ENCODE measurements around the gene GPR37. TPM values are rescaled to one million over a fixed set of nuclear protein-coding genes. Genes with fewer than 3 reads are reported as not detected.
A peak's percentile ranks its signal among the peaks of the same experiment; 100 is the strongest.

Gene GPR37
- total and polyA plus RNA-seq, 10 donors = 0.05 to 6.2 (median 1.7) TPM; not detected in 1

- Histone ChIP-seq H3K36me3 (no peaks in the 10 kb centered on the region), H3K27me3 (replicated peaks in 1 of 7) (peaks cover 0 to 74% (median 27%) of the 10 kb centered on the region in 7 donors), H3K9me3 (no peaks in the 10 kb centered on the region), H3K27ac (no peak overlapping the region), H3K4me3 (peak overlapping the region in 3 of 8 donors; percentile 47 to 71 (median 56)), H3K4me1 (peaks cover 0 to 26% (median 19%) of the 10 kb centered on the region in 6 donors)
- TF ChIP-seq CTCF (IDR thresholded peaks at IDR 0.05 in 8 of 11, conservative IDR thresholded peaks at IDR 0.05 in 3 of 11) (no peak), POLR2AphosphoS5 (IDR thresholded peaks at IDR 0.05) (no peak), POLR2A (IDR thresholded peaks at IDR 0.05) (no peak)
- WGBS, 5 donors = 69 to 80% (median 77%) methylated on average over 4 of the region's 4 CpGs
- DNase-seq = no peak
- intact Hi-C loops (cut with DNase I; ENCODE audit: low total_unique reads) = no loop called here
Measured at GRCh38 chr7:124762611-124763143, 2.9 kb downstream of the GPR37 start.

- H3K9me3 ChIP-seq = no peaks in the 10 kb centered on the region
- no peak overlapping the region for H3K4me3 ChIP-seq
- no peaks in the 10 kb centered on the region for H3K36me3 ChIP-seq
- peaks cover 0 to 63% (median 27%) of the 10 kb centered on the region in 7 donors for H3K27me3 ChIP-seq (replicated peaks in 1 of 7)
- DNase-seq = no peak
- WGBS, 5 donors = 59 to 76% (median 66%) methylated on average over 2 of the region's 2 CpGs
- intact Hi-C loops (cut with DNase I; ENCODE audit: low total_unique reads) = no loop called here
- TF ChIP-seq POLR2A (IDR thresholded peaks at IDR 0.05) = no peak
- TF ChIP-seq POLR2AphosphoS5 (IDR thresholded peaks at IDR 0.05) = no peak
- TF ChIP-seq CTCF (IDR thresholded peaks at IDR 0.05 in 8 of 11, conservative IDR thresholded peaks at IDR 0.05 in 3 of 11) = no peak
- no peak overlapping the region for H3K27ac ChIP-seq
- H3K4me1 ChIP-seq = peaks cover 0 to 24% (median 19%) of the 10 kb centered on the region in 6 donors
Measured at GRCh38 chr7:124761164-124761715, 4.4 kb downstream of the GPR37 start.

- 76 to 85% (median 79%) methylated on average over 2 of the region's 2 CpGs for WGBS, 5 donors
- Histone ChIP-seq H3K4me3 (no peak overlapping the region), H3K4me1 (no peaks in the 10 kb centered on the region), H3K9me3 (no peaks in the 10 kb centered on the region), H3K36me3 (no peaks in the 10 kb centered on the region), H3K27ac (no peak overlapping the region), H3K27me3 (replicated peaks in 1 of 7) (peaks cover 0 to 33% (median 0%) of the 10 kb centered on the region in 7 donors)
- intact Hi-C loops (cut with DNase I; ENCODE audit: low total_unique reads) = no loop called here
- no peak for DNase-seq
- TF ChIP-seq POLR2A (IDR thresholded peaks at IDR 0.05) (no peak), POLR2AphosphoS5 (IDR thresholded peaks at IDR 0.05) (no peak), CTCF (IDR thresholded peaks at IDR 0.05 in 8 of 11, conservative IDR thresholded peaks at IDR 0.05 in 3 of 11) (no peak)
Measured at GRCh38 chr7:124758327-124758726, 7.3 kb downstream of the GPR37 start.

GRCh38 chr7:124754576-124755268 is 10.9 kb downstream of the GPR37 start:
- Histone ChIP-seq H3K36me3 (no peaks in the 10 kb centered on the region), H3K4me1 (no peaks in the 10 kb centered on the region), H3K4me3 (no peak overlapping the region), H3K27me3 (replicated peaks in 1 of 7) (peaks cover 0 to 6% (median 0%) of the 10 kb centered on the region in 7 donors), H3K9me3 (no peaks in the 10 kb centered on the region), H3K27ac (no peak overlapping the region)
- intact Hi-C loops (cut with DNase I; ENCODE audit: low total_unique reads) = no loop called here
- no peak for TF ChIP-seq POLR2AphosphoS5 (IDR thresholded peaks at IDR 0.05)
- no peak for TF ChIP-seq CTCF (IDR thresholded peaks at IDR 0.05 in 8 of 11, conservative IDR thresholded peaks at IDR 0.05 in 3 of 11)
- TF ChIP-seq POLR2A (IDR thresholded peaks at IDR 0.05) = no peak
- WGBS, 5 donors = 47 to 75% (median 65%) methylated on average over 1 of the region's 1 CpG
- DNase-seq = no peak

All from spleen (tissue), 11 donors.